Breast epithelium (tissue), 3 donors: ENCODE data around the gene FNDC1.

Experiments used
- POLR2A ChIP-seq: fragments of 450-650 bp; IDR thresholded peaks from one replicate; pipeline ENCODE4 v1.6.1; 2016; ENCODE audit warnings: antibody characterized with exemption, mild to moderate bottlenecking, moderate library complexity
- POLR2AphosphoS5 ChIP-seq, 3 donors: sonication (generic); formaldehyde crosslinking; IDR thresholded peaks; one replicate each; pipeline ENCODE4 v1.6.1; 2017; ENCODE audit warnings: antibody characterized with exemption in 3 of 3
- TF ChIP-seq, protein P1 (sequence below), 3 donors: fragments of 450-650 bp; IDR thresholded peaks; one replicate each; pipeline ENCODE4 v1.5.1; 2016 to 2017; ENCODE audit warnings: antibody characterized with exemption in 3 of 3, mild to moderate bottlenecking in 3 of 3, moderate library complexity in 3 of 3

DNA sequence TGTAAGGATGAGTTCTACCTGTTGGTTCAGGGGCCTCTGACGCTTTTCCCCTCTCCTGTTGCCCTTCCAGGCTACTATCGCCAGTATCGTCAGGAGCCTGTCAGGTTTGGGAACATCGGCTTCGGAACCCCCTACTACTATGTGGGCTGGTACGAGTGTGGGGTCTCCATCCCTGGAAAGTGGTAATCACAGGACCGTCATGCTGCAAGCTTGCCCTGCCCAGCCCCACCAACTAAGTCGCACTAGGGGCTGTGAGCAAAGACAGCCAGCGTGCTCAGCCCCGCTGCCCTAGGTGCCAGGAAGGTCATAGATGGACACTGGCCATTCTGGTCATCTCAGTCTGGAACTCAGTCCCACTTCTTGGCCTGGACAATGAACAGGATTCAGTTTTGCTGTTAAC, 102.1 kb downstream of the FNDC1 start:
- TF ChIP-seq POLR2AphosphoS5 (IDR thresholded peaks at IDR 0.05) = no peak
- no peak for TF ChIP-seq POLR2A
- TF ChIP-seq, protein P1, sequence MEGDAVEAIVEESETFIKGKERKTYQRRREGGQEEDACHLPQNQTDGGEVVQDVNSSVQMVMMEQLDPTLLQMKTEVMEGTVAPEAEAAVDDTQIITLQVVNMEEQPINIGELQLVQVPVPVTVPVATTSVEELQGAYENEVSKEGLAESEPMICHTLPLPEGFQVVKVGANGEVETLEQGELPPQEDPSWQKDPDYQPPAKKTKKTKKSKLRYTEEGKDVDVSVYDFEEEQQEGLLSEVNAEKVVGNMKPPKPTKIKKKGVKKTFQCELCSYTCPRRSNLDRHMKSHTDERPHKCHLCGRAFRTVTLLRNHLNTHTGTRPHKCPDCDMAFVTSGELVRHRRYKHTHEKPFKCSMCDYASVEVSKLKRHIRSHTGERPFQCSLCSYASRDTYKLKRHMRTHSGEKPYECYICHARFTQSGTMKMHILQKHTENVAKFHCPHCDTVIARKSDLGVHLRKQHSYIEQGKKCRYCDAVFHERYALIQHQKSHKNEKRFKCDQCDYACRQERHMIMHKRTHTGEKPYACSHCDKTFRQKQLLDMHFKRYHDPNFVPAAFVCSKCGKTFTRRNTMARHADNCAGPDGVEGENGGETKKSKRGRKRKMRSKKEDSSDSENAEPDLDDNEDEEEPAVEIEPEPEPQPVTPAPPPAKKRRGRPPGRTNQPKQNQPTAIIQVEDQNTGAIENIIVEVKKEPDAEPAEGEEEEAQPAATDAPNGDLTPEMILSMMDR (IDR thresholded peaks at IDR 0.05) = no peak
